ENCODE results near the gene JAZF1. TPM values are rescaled to one million over a fixed set of nuclear protein-coding genes. Genes with fewer than 3 reads are reported as not detected.

The JAZF1 gene
- total RNA-seq, 1 donor from 2014 or later = 29.4 TPM

- no peak for DNase-seq
- TF ChIP-seq CTCF (IDR thresholded peaks at IDR 0.05; ENCODE audit: borderline replicate concordance) = no peak
- no peak overlapping the region for H3K4me3 ChIP-seq
- H3K4me1 ChIP-seq = no peaks in the 10 kb centered on the region
- H3K36me3 ChIP-seq = no peaks in the 10 kb centered on the region
- intact Hi-C loops (cut with micrococcal nuclease) = no loop called here
- H3K27ac ChIP-seq (replicated peaks) = no peak overlapping the region
- H3K9me3 ChIP-seq (replicated peaks) = no peaks in the 10 kb centered on the region
- H3K27me3 ChIP-seq (ENCODE audit: low read depth) = no peaks in the 10 kb centered on the region
Measured at GRCh38 chr7:28045592-28045991, 135.0 kb downstream of the JAZF1 start.

GRCh38 chr7:28044825-28045224, 135.8 kb downstream of the JAZF1 start:
- Histone ChIP-seq H3K4me1 (no peaks in the 10 kb centered on the region), H3K36me3 (no peaks in the 10 kb centered on the region), H3K4me3 (no peak overlapping the region), H3K9me3 (replicated peaks) (no peaks in the 10 kb centered on the region), H3K27ac (replicated peaks) (no peak overlapping the region), H3K27me3 (ENCODE audit: low read depth) (no peaks in the 10 kb centered on the region)
- intact Hi-C loops (cut with micrococcal nuclease) = no loop called here
- no peak for DNase-seq
- no peak for TF ChIP-seq CTCF (IDR thresholded peaks at IDR 0.05; ENCODE audit: borderline replicate concordance)

- Histone ChIP-seq H3K4me3 (no peak overlapping the region), H3K4me1 (peaks cover under 1% of the 10 kb centered on the region), H3K27ac (replicated peaks) (no peak overlapping the region), H3K27me3 (ENCODE audit: low read depth) (no peaks in the 10 kb centered on the region), H3K9me3 (replicated peaks) (no peaks in the 10 kb centered on the region), H3K36me3 (no peaks in the 10 kb centered on the region)
- intact Hi-C loops (cut with micrococcal nuclease) = no loop called here
- DNase-seq = no peak
- no peak for TF ChIP-seq CTCF (IDR thresholded peaks at IDR 0.05; ENCODE audit: borderline replicate concordance)
Measured at GRCh38 chr7:28042721-28043120, 137.9 kb downstream of the JAZF1 start.

GRCh38 chr7:28041508-28042314, 138.9 kb downstream of the JAZF1 start:
- Histone ChIP-seq H3K27ac (replicated peaks) (no peak overlapping the region), H3K36me3 (no peaks in the 10 kb centered on the region), H3K4me1 (peaks cover 10% of the 10 kb centered on the region), H3K9me3 (replicated peaks) (no peaks in the 10 kb centered on the region), H3K27me3 (ENCODE audit: low read depth) (no peaks in the 10 kb centered on the region), H3K4me3 (no peak overlapping the region)
- intact Hi-C loops (cut with micrococcal nuclease) = no loop called here
- DNase-seq = no peak
- no peak for TF ChIP-seq CTCF (IDR thresholded peaks at IDR 0.05; ENCODE audit: borderline replicate concordance)

GRCh38 chr7:28038175-28038797, 142.3 kb downstream of the JAZF1 start:
- H3K36me3 ChIP-seq = no peaks in the 10 kb centered on the region
- DNase-seq = no peak
- H3K27me3 ChIP-seq (ENCODE audit: low read depth) = no peaks in the 10 kb centered on the region
- no peak for TF ChIP-seq CTCF (IDR thresholded peaks at IDR 0.05; ENCODE audit: borderline replicate concordance)
- intact Hi-C loops (cut with micrococcal nuclease) = no loop called here
- peaks cover 20% of the 10 kb centered on the region for H3K4me1 ChIP-seq
- H3K9me3 ChIP-seq (replicated peaks) = no peaks in the 10 kb centered on the region
- no peak overlapping the region for H3K27ac ChIP-seq (replicated peaks)
- no peak overlapping the region for H3K4me3 ChIP-seq

Data from left ventricle myocardium inferior (tissue), 1 donor.